OCI-LY3 (cell line): ENCODE results near the gene POFUT1.

Experiments
- CTCF ChIP-seq: fragments of 200-600, 300-600 bp; sonication (generic); IDR thresholded peaks from 2 replicates; pipeline ENCODE4 v1.5.1; 2014; ENCODE audit warnings: antibody characterized with exemption, low read length, low read depth
- EZH2phosphoT487 ChIP-seq: fragments of 200-600 bp; shearing (Covaris generic); IDR thresholded peaks from 2 replicates; pipeline ENCODE4 v1.6.1; 2018; ENCODE audit warnings: antibody characterized with exemption, mixed run types, low read depth

DNA sequence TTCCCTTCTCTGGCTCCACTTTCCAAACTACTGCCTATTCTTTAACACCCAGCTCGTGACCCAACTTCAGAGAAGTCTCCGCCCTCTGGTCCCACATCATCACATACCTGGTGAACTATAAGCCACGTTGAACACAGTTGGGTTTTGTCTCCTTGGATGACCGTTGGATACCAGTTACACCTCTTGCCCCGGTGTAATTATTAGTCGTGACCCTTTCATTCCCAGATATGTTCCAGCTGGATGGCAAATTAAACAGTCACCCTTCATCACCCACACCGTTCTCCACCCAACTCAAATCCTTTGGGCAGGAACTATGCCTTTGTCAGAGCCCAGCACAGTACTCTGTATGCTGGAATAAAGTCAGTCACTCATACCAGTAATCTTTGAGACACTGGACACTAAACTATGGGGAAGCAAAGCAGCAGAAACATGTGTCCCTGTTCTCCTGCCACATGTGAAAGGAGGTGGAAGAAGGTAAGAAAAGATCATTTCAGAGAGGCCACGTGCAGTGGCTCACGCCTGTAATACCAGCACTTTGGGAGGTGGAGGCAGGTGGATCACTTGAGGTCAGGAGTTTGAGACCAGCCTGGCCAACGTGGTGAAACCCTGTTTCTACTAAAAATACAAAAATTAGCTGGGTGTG is 22.6 kb upstream of the POFUT1 start:
- TF ChIP-seq CTCF: no peak
- no peak for TF ChIP-seq EZH2phosphoT487
